NCI-H748 (cell line): ENCODE results near the gene OR10A6.
A peak's percentile ranks its signal among the peaks of the same experiment; 100 is the strongest.

Source experiments
- DNase-seq: peaks from one replicate; lab custom pipeline; 2025; ENCODE audit not compliant: unreplicated experiment; lab: John Stamatoyannopoulos, UW

Gene OR10A6

GRCh38 chr11:7931168-7931567, at the start of gene OR10A6:
Gene OR10A6, minus strand, starts transcription at chr11:7931268. Its CDS starts 2,606 bp downstream, at chr11:7928662.
- DNase-seq, result no peak

- no peak for DNase-seq
Measured at GRCh38 chr11:7977232-7977917, 46.3 kb upstream of the OR10A6 start.

GRCh38 chr11:7974668-7975067, 43.6 kb upstream of the OR10A6 start:
- no peak for DNase-seq

- DNase-seq, result no peak
Measured at GRCh38 chr11:7973011-7973410, 41.9 kb upstream of the OR10A6 start.

- DNase-seq, result no peak
Measured at GRCh38 chr11:7971846-7972245, 40.8 kb upstream of the OR10A6 start.

GRCh38 chr11:7969756-7970646, 38.9 kb upstream of the OR10A6 start:
- no peak for DNase-seq

GRCh38 chr11:7968686-7969085, 37.6 kb upstream of the OR10A6 start:
- no peak for DNase-seq

GRCh38 chr11:7967826-7968225, 36.8 kb upstream of the OR10A6 start:
- no peak for DNase-seq

GRCh38 chr11:7967097-7967496, 36.0 kb upstream of the OR10A6 start:
- no peak for DNase-seq

- DNase-seq, result no peak
Measured at GRCh38 chr11:7965386-7965785, 34.3 kb upstream of the OR10A6 start, which contains the start of gene NLRP10. Gene NLRP10, minus strand, starts transcription at chr11:7965447. Its CDS starts 1,952 bp downstream, at chr11:7963495.

GRCh38 chr11:7964873-7965272, 33.8 kb upstream of the OR10A6 start:
- no peak for DNase-seq

- DNase-seq, result no peak
Measured at GRCh38 chr11:7964261-7964660, 33.2 kb upstream of the OR10A6 start.

- no peak for DNase-seq
Measured at GRCh38 chr11:7955191-7955590, 24.1 kb upstream of the OR10A6 start.

- DNase-seq, result no peak
Measured at GRCh38 chr11:7949934-7950333, 18.9 kb upstream of the OR10A6 start.

GRCh38 chr11:7944123-7944522, 13.1 kb upstream of the OR10A6 start:
- DNase-seq, result no peak

- no peak for DNase-seq
Measured at GRCh38 chr11:7941608-7942007, 10.5 kb upstream of the OR10A6 start, which contains the start of gene OR10A3. Gene OR10A3, minus strand, starts transcription at chr11:7941708. Its CDS starts 2,188 bp downstream, at chr11:7939520.

GRCh38 chr11:7941146-7941545, 10.1 kb upstream of the OR10A6 start:
- DNase-seq, result no peak

GRCh38 chr11:7936615-7937014, 5.5 kb upstream of the OR10A6 start:
- DNase-seq, result peak; percentile 19

- no peak for DNase-seq
Measured at GRCh38 chr11:7927635-7928034, 3.4 kb downstream of the OR10A6 start.

GRCh38 chr11:7924536-7924935, 6.5 kb downstream of the OR10A6 start:
- DNase-seq, result no peak

- no peak for DNase-seq
Measured at GRCh38 chr11:7918141-7918540, 12.9 kb downstream of the OR10A6 start.

- no peak for DNase-seq
Measured at GRCh38 chr11:7911011-7911410, 20.1 kb downstream of the OR10A6 start.
